ENCODE results near the gene C5AR2.
"Not testable (repeated sequence)": the region's sequence is repeated elsewhere in the genome, so short reads cannot be mapped to it uniquely, and the experiment has no call there.

The C5AR2 gene

GRCh38 chr19:47331931-47332547 is at the start of gene C5AR2:
Gene C5AR2 (plus strand): TSS chr19:47332175. CDS start chr19:47340800, 8,625 bp downstream.
- DNase-seq, result no peak

- DNase-seq, result no peak
Observed at GRCh38 chr19:47283405-47284059, 48.4 kb upstream of the C5AR2 start.

DNA sequence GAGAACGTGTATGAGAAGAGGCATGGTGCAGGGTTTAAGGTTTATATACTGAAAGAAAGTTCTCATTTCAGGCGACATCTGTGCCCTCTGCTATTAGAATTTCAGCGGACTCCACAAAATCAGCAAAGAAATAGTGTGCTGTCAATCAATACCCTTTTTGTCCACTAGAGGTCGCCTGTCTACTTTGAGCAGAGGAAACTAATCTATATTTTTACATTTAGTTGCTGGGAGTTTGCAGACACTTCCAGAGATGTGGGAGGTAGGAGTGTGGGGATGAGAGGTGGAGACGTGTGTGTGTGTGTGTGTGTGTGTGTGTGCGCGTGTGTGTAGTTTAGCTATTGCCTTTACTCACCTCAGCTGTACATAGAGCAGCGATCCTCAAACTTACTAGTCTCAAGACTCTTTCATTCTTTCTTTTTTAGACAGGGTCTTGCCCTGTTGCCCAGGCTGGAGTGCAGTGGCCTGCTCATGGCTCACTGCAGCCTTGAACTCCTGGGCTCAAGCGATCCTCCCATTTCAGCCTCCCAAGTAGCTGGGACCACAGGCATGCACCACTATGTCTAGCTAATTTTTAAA is 47.6 kb upstream of the C5AR2 start:
- DNase-seq, result peak; percentile 55

- peak; percentile 61 for DNase-seq
Observed at GRCh38 chr19:47296036-47296435, 35.9 kb upstream of the C5AR2 start.

GRCh38 chr19:47300867-47301266 is 31.1 kb upstream of the C5AR2 start:
- not testable (repeated sequence) for DNase-seq

- DNase-seq, result no peak
Observed at GRCh38 chr19:47302249-47302648, 29.7 kb upstream of the C5AR2 start.

- DNase-seq, result no peak
Observed at GRCh38 chr19:47303966-47304365, 28.0 kb upstream of the C5AR2 start.

DNA sequence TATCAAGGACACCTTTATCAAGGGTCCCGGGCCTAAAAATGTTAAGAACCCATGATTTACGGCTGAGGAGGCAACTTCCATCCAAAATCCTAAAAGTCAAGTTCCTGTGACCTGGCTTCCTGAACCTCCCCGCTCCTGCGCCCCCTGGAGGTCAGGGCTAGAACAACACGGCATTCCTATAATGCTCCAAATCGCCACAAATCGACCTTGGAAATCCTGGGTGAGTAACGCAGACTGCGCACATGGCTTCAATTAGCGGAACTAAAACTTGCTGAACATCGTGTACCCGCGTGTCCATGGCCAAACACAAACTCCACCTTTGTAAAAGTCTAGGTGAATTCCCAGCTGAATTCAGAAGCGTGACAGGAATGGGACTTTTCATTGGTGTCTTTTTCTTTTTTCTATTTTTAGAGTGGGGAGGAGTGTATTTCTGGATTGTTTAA is 26.6 kb upstream of the C5AR2 start:
- no peak for DNase-seq

DNA sequence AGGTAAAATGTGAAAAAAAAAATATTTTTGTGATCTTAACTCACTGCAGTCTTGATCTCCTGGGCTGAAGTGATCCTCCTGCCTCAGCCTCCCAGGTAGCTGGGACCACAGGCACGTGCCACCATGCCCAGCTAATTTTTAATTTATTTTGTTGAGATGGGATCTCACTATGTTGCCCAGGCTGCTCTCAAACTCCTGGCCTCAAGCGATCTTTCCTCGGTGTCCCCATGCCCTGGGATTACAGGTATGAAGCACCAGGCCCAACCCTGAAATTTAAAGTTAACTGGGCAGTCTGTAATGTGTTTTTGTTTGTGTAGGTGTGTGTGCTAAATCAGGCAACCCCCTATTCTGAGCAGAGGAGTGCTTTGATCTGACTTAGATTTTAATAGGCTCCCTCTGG is 25.7 kb upstream of the C5AR2 start:
- DNase-seq, result no peak

- no peak for DNase-seq
Observed at GRCh38 chr19:47309038-47309437, 22.9 kb upstream of the C5AR2 start.

GRCh38 chr19:47309608-47310007 is 22.4 kb upstream of the C5AR2 start, which contains the start of gene C5AR1:
Gene C5AR1 (plus strand): TSS chr19:47309861. CDS start chr19:47309896, 35 bp downstream.
- DNase-seq, result no peak

DNA sequence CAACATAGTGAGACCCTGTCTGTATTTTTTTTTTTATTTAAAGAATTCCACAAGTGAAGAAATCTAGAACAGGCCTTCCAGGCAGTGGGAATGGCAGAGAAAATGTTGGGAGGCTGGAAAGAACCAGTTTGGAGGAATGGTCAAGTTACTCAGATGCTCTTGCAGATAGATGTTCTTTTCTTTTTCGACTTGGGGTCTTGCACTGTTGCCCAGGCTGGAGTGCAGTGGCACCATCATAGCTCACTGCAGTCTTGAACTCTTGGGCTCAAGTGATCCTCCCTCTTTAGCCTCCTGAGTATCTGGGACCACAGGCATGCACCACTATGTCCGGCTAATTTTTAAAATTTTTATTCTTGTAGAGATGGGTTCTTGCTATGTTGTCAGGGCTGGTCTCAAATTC is 21.7 kb upstream of the C5AR2 start:
- DNase-seq, result no peak

DNA sequence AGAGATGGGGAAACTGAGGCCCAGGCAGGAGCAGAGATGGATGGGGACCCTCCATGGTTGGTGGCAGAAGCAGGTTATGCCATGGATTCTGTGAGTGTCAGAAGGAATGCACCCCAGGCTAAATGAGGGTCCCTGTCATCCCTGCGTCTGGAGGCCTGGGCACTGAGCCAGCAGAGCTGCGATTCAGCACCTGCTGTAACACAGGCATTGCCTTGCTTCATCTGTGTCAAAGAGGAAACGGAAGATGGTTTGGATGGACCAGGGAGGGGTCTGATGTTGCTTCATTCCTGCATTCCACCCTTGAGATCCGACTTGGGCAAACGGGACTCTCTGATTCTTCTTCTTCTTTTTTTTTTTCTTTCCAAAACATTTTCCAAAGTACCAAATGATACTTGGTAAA is 21.2 kb upstream of the C5AR2 start:
- DNase-seq, result no peak

GRCh38 chr19:47312366-47313006 is 19.5 kb upstream of the C5AR2 start:
- no peak for DNase-seq

DNA sequence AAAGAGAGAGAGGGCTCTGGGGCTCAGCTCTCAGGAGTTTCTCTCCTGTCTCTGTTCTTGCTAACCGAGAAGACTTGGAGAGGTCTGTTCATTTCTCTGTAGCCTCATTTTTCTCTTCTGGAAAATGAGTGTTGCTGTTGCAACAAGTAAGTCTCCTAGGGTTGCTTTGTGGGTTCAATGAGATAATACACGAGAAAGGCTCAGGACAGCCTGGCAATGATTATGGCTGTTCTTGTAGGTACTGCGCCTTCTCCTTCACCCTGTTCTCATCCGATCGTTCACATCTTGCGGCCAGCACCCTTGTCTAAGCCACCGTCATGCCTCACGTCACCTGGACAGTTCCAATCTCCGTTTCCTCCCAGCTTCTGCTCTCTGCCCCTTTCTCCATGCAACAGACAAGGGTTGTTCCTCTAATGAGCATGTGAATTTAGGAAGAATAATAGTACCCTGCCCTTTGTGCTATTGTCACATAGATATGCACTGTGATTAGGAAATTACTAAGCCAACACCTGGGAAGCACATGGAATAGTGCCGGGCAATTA is 18.1 kb upstream of the C5AR2 start:
- no peak for DNase-seq

- DNase-seq, result no peak
Observed at GRCh38 chr19:47315125-47315821, 16.7 kb upstream of the C5AR2 start.

GRCh38 chr19:47316513-47316912 is 15.5 kb upstream of the C5AR2 start:
- DNase-seq, result no peak

GRCh38 chr19:47319923-47320871 is 11.8 kb upstream of the C5AR2 start:
- no peak for DNase-seq

DNA sequence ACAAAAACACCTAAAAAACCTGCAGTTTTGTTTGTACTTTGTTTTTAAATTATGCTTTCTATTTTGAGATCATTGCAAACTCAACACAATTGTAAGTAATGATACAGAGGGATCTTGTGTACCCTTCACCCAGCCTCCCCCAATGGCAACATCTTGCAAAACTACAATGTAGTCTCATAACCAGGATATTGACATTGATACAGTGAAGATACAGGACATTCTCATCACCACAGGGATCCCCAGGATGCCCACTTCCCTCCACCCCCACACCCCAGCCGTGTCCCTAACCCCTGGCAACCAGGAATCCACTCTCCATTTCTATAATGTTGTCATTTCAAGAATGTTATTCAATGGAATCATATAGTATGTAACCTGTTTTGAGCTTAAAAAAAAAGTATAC is 10.3 kb upstream of the C5AR2 start:
- no peak for DNase-seq

- DNase-seq, result no peak
Observed at GRCh38 chr19:47322058-47322457, 9.9 kb upstream of the C5AR2 start.

DNA sequence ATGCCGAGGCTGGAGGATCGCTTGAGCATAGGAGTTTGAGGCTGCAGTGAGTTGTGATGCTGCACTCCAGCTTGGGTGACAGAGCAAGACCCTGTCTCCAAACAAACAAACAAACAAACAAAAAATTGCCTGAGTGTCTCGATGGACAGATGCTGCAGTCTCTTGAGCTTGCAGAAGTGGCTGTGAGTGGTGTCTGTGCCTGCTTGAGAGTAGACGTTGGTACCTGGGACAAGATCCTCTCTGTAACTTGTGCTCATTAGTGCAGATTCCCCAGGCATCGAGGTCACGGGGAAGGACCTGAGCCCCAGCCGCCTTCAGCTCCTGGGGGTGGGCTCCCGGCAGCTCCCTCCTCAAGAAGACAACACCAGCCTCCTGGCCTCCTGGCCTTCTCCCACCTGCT is 8.6 kb upstream of the C5AR2 start:
- DNase-seq, result no peak

GRCh38 chr19:47323872-47324271 is 8.1 kb upstream of the C5AR2 start:
- no peak for DNase-seq
